Muscle layer of colon (tissue), 2 donors: ENCODE measurements around the gene TASP1.

Experiments
- H3K27ac ChIP-seq: one replicate; pipeline ENCODE4 v1.7.0; 2013; ENCODE audit warnings: low read depth, mild to moderate bottlenecking, low read length, moderate library complexity
- H3K27me3 ChIP-seq, 2 donors: one replicate each; pipeline ENCODE4 v1.7.0; 2013; ENCODE audit warnings: low read length in 2 of 2, mild to moderate bottlenecking in 2 of 2; ENCODE audit not compliant: insufficient read depth in 2 of 2, control insufficient read depth in 1 of 2
- H3K36me3 ChIP-seq: one replicate; pipeline ENCODE4 v1.7.0; 2013; ENCODE audit warnings: mild to moderate bottlenecking, low read length; ENCODE audit not compliant: insufficient read depth
- H3K4me1 ChIP-seq: one replicate; pipeline ENCODE4 v1.7.0; 2013; ENCODE audit warnings: mild to moderate bottlenecking, low read length; ENCODE audit not compliant: insufficient read depth
- H3K4me3 ChIP-seq, 2 donors: one replicate each; pipeline ENCODE4 v1.7.0; 2013; ENCODE audit warnings: low read length in 2 of 2, low read depth in 1 of 2, mild to moderate bottlenecking in 1 of 2, moderate library complexity in 1 of 2
- H3K9ac ChIP-seq: one replicate; pipeline ENCODE4 v1.7.0; 2013; ENCODE audit warnings: low read length
- H3K9me3 ChIP-seq: one replicate; pipeline ENCODE4 v1.7.0; 2013; ENCODE audit warnings: mild to moderate bottlenecking, low read length
- donor health status: abdominal sarcoma.
- donor health status: Adenocarcinoma of cecum.

The TASP1 gene

DNA sequence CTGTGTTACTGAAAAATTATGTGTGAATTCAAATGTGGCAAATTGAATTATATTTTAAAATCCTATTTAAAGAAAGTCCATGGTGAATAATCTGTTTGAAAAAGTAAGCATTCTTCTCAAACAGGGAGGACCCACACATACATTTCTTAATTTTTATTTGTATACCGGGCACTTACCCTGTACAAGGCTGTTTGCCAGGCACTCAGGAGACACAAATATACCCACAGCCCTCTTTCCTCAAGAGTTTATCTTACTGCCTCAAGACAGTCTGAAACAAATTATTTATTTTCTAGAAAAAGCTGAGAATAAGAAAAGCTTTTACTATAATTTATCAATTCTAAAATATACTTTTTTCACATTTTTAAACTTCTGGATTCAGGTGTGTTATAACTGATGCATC is 114.4 kb downstream of the TASP1 start:
- H3K27me3 ChIP-seq = no peaks in the 10 kb centered on the region
- H3K9ac ChIP-seq = no peak overlapping the region
- no peak overlapping the region for H3K4me3 ChIP-seq
- H3K27ac ChIP-seq = no peak overlapping the region
- H3K36me3 ChIP-seq = no peaks in the 10 kb centered on the region
- H3K9me3 ChIP-seq = no peaks in the 10 kb centered on the region
- no peaks in the 10 kb centered on the region for H3K4me1 ChIP-seq

- Histone ChIP-seq H3K27ac (no peak overlapping the region), H3K36me3 (no peaks in the 10 kb centered on the region), H3K4me3 (no peak overlapping the region), H3K27me3 (no peaks in the 10 kb centered on the region), H3K9me3 (no peaks in the 10 kb centered on the region), H3K4me1 (peaks cover 8% of the 10 kb centered on the region), H3K9ac (no peak overlapping the region)
These were observed 120.9 kb downstream of the TASP1 start for GRCh38 chr20:13517831-13518230.

- Histone ChIP-seq H3K9me3 (no peaks in the 10 kb centered on the region), H3K4me3 (no peak overlapping the region), H3K36me3 (no peaks in the 10 kb centered on the region), H3K9ac (no peak overlapping the region), H3K27ac (no peak overlapping the region), H3K4me1 (peaks cover 8% of the 10 kb centered on the region), H3K27me3 (no peaks in the 10 kb centered on the region)
These were observed 122.8 kb downstream of the TASP1 start for GRCh38 chr20:13515796-13516558.

- H3K4me1 ChIP-seq = peaks cover 8% of the 10 kb centered on the region
- H3K4me3 ChIP-seq = no peak overlapping the region
- H3K27me3 ChIP-seq = no peaks in the 10 kb centered on the region
- no peak overlapping the region for H3K27ac ChIP-seq
- H3K9me3 ChIP-seq = no peaks in the 10 kb centered on the region
- no peak overlapping the region for H3K9ac ChIP-seq
- no peaks in the 10 kb centered on the region for H3K36me3 ChIP-seq
These were observed 123.4 kb downstream of the TASP1 start for GRCh38 chr20:13515291-13515690.

DNA sequence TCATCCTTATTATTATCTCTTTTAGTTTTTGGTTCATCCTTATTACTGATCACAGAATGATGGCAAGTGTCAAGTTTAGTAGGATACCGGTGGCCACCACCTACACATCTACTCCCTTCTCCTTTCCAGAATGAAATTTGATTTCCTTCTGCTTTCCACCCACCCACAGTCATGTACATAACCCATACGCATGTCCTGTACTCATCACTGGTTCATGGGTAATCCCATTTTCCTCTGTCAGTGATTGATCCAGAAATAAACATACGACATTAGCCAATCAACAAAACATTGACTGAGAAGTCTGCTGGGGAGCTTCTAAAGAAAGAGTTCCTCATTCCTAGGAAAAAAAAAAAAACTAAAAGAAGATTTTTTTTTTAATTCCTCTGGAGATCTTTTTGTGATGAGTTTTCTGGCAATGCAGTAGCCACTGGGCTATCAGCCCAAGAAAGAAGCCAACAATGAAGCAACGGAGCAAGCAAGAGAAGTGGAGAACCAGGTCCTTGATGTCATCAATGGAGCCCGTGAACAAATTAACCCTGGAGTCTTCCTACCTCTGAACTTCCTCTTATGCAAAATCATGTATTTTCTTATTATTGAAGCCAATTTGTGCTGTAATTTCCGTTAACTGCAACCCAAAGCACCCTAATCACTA is 127.8 kb downstream of the TASP1 start:
- no peak overlapping the region for H3K27ac ChIP-seq
- H3K4me3 ChIP-seq = no peak overlapping the region
- H3K9me3 ChIP-seq = no peaks in the 10 kb centered on the region
- H3K36me3 ChIP-seq = no peaks in the 10 kb centered on the region
- peaks cover 8% of the 10 kb centered on the region for H3K4me1 ChIP-seq
- H3K9ac ChIP-seq = no peak overlapping the region
- H3K27me3 ChIP-seq = no peaks in the 10 kb centered on the region

DNA sequence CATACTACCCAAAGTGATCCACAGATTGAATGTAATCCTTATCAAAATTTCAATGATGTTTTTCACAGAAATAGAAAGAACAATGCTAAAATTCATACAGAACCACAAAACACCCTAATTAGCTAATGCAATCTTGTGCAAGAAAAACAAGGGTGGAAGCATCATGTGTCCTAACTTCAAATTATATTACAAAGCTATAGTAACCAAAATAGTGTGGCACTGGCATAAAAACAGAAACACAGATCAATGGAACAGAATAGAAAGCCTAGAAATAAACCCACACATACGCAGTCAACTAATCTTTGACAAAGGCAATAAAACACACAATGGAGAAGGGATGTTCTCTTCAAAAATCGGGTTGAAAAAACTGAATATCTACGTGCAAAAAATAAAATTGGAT is 131.1 kb downstream of the TASP1 start:
- no peaks in the 10 kb centered on the region for H3K4me1 ChIP-seq
- H3K9me3 ChIP-seq = peaks cover 7% of the 10 kb centered on the region

GRCh38 chr20:13501500-13501899 is 137.2 kb downstream of the TASP1 start:
- Histone ChIP-seq H3K9me3 (peaks cover 7% of the 10 kb centered on the region), H3K27ac (no peak overlapping the region), H3K4me1 (no peaks in the 10 kb centered on the region)

More for the DNA sequence above, 131.1 kb downstream of the TASP1 start:
- no peaks in the 10 kb centered on the region for H3K27me3 ChIP-seq
- H3K9ac ChIP-seq = no peak overlapping the region
- no peak overlapping the region for H3K27ac ChIP-seq
- H3K4me3 ChIP-seq = no peak overlapping the region
- H3K36me3 ChIP-seq = no peaks in the 10 kb centered on the region

DNA sequence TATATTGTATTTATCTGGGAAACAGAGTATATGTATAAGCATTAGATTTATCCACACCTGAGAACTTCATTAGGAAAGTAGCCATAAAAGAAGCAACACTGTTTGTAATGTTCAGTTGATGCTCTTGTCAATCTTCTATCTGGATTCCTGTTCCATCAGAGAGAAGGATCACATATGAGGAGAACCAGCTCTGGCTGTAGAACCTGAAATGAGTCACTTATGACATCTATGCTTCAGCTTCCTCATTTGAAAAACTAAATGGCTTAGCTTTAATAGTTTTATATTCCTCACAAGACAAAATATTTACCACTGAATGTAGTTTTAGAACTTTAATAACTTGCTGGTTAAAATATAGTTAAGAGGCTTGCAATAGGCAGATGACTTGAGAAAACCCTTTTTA is 144.7 kb downstream of the TASP1 start:
- Histone ChIP-seq H3K4me1 (peaks cover 22% of the 10 kb centered on the region), H3K27ac (no peak overlapping the region)

More at GRCh38 chr20:13501500-13501899, 137.2 kb downstream of the TASP1 start:
- Histone ChIP-seq H3K9ac (no peak overlapping the region), H3K4me3 (no peak overlapping the region), H3K27me3 (no peaks in the 10 kb centered on the region), H3K36me3 (no peaks in the 10 kb centered on the region)

GRCh38 chr20:13493143-13493542 is 145.6 kb downstream of the TASP1 start:
- Histone ChIP-seq H3K27ac (no peak overlapping the region), H3K4me1 (peaks cover 22% of the 10 kb centered on the region), H3K9ac (no peak overlapping the region), H3K27me3 (no peaks in the 10 kb centered on the region), H3K36me3 (no peaks in the 10 kb centered on the region), H3K9me3 (no peaks in the 10 kb centered on the region), H3K4me3 (no peak overlapping the region)

More for the DNA sequence above, 144.7 kb downstream of the TASP1 start:
- no peaks in the 10 kb centered on the region for H3K9me3 ChIP-seq
- H3K9ac ChIP-seq = no peak overlapping the region
- H3K36me3 ChIP-seq = no peaks in the 10 kb centered on the region
- H3K27me3 ChIP-seq = no peaks in the 10 kb centered on the region
- H3K4me3 ChIP-seq = no peak overlapping the region

GRCh38 chr20:13492001-13492481 is 146.7 kb downstream of the TASP1 start:
- Histone ChIP-seq H3K27me3 (no peaks in the 10 kb centered on the region), H3K27ac (peak overlapping the region; percentile 63), H3K36me3 (no peaks in the 10 kb centered on the region), H3K9ac (no peak overlapping the region), H3K9me3 (no peaks in the 10 kb centered on the region), H3K4me3 (no peak overlapping the region), H3K4me1 (peaks cover 22% of the 10 kb centered on the region)

- H3K27ac ChIP-seq = no peak overlapping the region
These were observed 151.5 kb downstream of the TASP1 start for GRCh38 chr20:13487202-13487601.

More at GRCh38 chr20:13487202-13487601, 151.5 kb downstream of the TASP1 start:
- H3K9ac ChIP-seq = no peak overlapping the region
- no peaks in the 10 kb centered on the region for H3K36me3 ChIP-seq
- no peaks in the 10 kb centered on the region for H3K27me3 ChIP-seq
- H3K4me3 ChIP-seq = no peak overlapping the region
- H3K9me3 ChIP-seq = no peaks in the 10 kb centered on the region
- H3K4me1 ChIP-seq = peaks cover 19% of the 10 kb centered on the region
